B cell (primary cell): Measurements from ENCODE around the gene GLIS1.

Experiments used
- EZH2 ChIP-seq: IDR thresholded peaks from 2 replicates; pipeline ENCODE4 v1.6.1; 2012; ENCODE audit warnings: borderline replicate concordance, low read depth, mild to moderate bottlenecking, moderate library complexity, low read length; ENCODE audit not compliant: insufficient read depth, poor library complexity, severe bottlenecking
- TF ChIP-seq, protein P1 (sequence below): fragments of 200-600 bp; IDR thresholded peaks from one replicate; pipeline ENCODE4 v1.8.0; 2022; ENCODE audit warnings: antibody characterized with exemption, mild to moderate bottlenecking

DNA sequence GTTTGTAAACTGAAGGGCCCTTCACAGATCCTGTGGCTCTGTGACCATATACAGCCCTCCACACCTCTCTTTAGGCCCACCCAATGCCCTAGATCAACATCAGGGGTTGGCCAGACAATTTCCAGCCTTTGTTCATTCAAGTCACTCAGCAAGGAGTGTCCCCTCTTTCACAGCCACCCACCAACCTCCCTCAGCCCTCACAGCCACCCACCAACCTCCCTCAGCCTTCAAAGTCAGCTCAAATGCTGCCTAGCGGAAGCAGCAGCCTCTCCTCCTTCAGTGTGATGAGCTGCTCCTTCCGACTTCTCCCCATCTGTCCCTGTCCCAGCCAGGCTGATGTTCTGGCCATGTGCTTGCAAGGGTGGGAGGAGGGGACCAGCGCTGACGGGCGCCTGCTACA lies 208.4 kb downstream of the GLIS1 start:
- TF ChIP-seq, protein P1, sequence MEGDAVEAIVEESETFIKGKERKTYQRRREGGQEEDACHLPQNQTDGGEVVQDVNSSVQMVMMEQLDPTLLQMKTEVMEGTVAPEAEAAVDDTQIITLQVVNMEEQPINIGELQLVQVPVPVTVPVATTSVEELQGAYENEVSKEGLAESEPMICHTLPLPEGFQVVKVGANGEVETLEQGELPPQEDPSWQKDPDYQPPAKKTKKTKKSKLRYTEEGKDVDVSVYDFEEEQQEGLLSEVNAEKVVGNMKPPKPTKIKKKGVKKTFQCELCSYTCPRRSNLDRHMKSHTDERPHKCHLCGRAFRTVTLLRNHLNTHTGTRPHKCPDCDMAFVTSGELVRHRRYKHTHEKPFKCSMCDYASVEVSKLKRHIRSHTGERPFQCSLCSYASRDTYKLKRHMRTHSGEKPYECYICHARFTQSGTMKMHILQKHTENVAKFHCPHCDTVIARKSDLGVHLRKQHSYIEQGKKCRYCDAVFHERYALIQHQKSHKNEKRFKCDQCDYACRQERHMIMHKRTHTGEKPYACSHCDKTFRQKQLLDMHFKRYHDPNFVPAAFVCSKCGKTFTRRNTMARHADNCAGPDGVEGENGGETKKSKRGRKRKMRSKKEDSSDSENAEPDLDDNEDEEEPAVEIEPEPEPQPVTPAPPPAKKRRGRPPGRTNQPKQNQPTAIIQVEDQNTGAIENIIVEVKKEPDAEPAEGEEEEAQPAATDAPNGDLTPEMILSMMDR = no peak
- TF ChIP-seq EZH2 = no peak
